CD4-positive, alpha-beta T cell treated with Interleukin-15 for 1 hour (primary cell): ENCODE data around the gene MINDY4.

Experiments
- DNase-seq: peaks from one replicate; pipeline ENCODE4 v3.0.0-alpha.2; 2020

MINDY4 gene

GRCh38 chr7:30859940-30860496, 88.8 kb downstream of the MINDY4 start:
- DNase-seq = no peak

DNA sequence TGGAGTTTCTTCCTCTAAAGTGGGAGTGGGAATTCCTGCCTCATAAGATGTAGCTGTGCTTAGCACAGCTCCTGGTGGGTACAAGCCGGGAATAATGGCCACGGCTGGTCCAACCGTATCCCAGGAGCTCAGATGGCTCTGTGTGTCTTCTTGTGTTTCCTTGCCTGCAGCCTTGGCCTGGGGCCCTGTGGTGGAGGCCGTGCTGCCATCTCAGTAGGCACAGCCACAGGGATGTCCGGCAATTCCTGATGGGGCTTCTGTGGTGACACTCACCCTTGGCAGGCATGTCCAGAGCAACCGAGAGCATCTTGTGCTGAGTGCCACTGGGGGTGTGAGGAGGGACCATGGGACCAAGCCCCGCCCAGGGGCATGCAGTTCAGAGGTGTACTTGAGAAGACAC, 90.4 kb downstream of the MINDY4 start:
- no peak for DNase-seq

GRCh38 chr7:30862995-30863705, 91.9 kb downstream of the MINDY4 start:
- no peak for DNase-seq

- no peak for DNase-seq
These were observed 92.5 kb downstream of the MINDY4 start for GRCh38 chr7:30863706-30864035.

GRCh38 chr7:30864101-30864500, 92.9 kb downstream of the MINDY4 start:
- DNase-seq = no peak

DNA sequence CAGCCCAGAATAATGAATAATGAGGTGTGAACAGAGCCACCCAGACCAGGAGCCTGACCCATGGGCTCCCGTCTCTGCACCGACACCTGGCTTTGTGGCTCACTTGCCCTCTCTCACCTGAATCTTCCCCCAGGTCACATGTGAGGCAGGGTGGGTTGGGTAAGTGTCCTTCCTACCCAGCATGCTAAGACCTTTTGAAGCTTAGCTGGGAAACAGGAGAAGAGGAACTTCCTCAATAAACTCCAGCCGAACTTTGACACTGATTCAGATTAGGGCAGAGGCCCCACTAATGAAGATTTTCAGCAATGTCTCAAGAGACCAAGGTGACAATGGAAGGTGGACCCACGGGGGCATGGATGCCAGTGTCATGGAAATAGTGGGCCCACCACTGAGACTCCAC, 93.9 kb downstream of the MINDY4 start:
- no peak for DNase-seq

DNA sequence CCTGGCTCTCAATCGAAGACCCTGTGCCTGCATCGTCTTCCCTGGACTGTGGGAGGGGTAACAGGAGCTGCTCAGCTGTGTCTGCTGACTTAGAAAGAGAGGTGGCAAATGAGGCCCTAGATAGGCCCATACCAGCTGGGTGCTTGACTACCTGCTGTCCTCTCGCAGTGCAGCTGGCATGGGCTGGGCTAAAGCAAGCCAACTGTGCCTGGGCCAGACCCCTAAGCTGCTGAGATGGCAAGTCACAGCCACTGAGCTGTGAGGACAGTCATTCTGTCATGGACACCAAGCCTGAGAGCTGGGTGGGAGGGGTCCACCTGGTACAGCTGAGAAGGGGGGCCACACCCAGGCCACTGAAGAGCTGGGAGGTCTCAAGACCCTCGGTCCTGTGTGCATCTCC, 94.6 kb downstream of the MINDY4 start:
- DNase-seq = no peak

GRCh38 chr7:30866939-30867338, 95.7 kb downstream of the MINDY4 start:
- DNase-seq = no peak

DNA sequence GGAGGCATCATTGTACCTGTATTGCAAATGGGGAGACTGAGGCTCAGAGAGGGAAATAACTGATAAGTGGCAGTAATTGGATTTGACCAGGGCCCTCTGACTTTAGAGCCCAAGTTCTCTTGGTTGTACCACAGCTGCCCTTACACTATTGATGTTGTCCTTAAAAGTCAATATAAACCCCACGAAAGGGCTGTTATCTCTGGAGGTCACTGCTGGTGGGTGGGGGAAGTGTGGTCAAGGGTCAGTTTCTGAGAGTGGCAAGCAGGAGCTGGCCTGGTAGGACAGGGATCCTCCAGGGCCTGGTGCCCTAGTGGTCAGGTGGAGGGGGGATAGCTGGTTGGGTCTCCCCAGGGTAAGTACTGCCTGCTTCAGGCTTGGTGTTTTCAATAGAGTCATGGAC, 96.3 kb downstream of the MINDY4 start:
- DNase-seq = no peak

GRCh38 chr7:30869794-30870611, 98.8 kb downstream of the MINDY4 start:
- no peak for DNase-seq

DNA sequence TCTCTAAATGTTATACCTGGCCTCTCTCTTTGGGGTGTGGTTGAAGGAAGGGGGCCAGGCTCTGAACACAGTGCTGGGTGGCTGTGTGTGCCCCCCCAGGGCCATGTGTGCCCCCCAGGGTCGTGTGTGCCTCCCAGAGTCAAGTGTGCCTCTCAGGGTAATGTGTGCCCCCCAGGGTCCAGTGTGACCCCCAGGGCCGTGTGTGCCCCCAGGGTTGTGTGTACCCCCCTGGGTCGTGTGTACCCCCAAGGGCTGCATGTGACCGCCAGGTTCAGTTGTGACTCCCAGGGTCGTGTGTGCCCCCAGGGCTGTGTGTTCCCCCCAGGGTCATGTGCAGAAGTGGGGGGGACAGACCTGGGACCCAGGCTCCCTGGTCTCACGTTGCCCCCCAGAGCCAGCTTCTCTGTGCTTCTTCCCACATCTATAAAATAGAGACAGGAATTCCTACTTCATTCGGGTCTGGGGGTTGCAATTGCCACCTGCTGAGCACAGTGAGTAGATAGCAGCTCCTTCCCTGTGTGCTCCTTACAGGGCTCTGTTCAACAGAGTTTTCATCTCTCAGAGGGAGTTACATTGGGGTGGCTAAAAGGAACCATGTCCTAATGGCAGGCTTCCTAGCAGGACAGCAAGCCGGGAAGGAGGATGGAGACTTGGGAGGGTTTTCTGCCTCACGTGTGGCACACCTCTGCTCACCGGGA, 99.8 kb downstream of the MINDY4 start:
- DNase-seq = no peak

DNA sequence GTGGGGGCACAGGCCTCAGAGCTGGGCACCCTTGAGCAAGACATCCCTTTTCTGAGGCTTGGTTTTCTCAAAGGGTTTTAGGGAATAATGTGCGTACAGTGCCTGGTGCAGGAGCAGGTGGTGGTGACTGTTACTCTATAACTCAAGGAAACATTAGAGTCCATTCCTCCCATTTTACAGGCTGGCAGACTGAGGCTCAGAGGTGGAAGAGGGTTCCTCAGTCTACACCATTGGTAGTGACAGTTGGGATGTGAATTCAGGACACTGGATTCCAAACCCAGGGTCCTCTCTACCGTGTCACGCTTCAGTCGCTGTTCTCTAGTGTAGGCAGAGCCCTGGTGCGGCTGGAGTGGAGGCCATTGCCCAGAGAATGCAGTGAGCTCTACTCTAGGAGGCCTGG, 100.4 kb downstream of the MINDY4 start:
- DNase-seq = no peak

DNA sequence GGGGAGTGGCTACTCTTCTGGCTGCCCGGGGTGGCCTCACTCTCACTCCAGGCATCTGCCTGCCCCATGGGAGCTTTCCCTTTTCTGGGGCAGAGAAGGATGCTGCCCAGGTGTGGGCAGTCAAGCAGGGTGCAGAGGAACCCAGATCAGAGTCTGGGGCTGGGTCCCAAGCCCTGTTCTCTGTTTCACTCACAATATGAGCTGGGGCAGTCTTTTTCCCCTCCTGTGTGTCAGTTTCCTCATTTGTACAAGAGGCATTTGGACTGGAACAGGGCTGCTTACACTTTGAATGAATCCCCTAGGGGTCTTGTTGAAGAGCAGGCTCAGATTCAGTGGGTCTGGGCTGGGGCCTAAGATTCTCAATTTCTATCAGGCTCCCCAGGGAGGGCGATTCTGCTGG, 102.0 kb downstream of the MINDY4 start:
- no peak for DNase-seq

- no peak for DNase-seq
These were observed 102.4 kb downstream of the MINDY4 start for GRCh38 chr7:30873656-30874055.

DNA sequence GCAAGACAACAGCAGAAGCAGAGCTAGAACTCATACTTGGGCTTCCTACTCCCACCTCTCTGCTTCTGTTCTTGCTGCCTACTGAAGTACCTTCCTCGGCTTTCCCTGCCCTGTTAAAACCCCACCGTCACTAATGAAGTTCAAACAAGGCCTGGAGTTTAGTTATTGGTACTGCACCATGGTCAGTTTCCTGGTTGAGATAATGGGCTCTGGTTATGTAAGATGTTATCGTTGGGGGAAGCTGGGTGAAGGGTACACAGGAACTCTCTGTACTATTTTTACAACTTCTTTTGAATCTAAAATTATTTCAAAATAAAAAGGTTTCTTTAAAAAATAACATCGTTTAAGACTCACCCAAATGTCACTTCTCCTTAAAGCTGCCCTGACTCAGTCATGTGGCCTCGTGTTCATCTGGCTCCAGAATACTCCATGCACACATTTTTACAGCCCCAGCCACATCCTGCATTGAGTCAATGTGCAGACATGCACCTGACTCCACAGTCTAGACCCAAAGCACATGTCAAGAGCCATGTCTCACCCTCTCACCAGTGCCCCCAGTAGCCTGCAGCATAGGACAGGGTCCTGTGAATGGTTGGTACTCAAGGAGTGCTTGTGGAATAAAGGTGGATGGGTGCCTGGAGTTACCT, 103.6 kb downstream of the MINDY4 start:
- DNase-seq = no peak

DNA sequence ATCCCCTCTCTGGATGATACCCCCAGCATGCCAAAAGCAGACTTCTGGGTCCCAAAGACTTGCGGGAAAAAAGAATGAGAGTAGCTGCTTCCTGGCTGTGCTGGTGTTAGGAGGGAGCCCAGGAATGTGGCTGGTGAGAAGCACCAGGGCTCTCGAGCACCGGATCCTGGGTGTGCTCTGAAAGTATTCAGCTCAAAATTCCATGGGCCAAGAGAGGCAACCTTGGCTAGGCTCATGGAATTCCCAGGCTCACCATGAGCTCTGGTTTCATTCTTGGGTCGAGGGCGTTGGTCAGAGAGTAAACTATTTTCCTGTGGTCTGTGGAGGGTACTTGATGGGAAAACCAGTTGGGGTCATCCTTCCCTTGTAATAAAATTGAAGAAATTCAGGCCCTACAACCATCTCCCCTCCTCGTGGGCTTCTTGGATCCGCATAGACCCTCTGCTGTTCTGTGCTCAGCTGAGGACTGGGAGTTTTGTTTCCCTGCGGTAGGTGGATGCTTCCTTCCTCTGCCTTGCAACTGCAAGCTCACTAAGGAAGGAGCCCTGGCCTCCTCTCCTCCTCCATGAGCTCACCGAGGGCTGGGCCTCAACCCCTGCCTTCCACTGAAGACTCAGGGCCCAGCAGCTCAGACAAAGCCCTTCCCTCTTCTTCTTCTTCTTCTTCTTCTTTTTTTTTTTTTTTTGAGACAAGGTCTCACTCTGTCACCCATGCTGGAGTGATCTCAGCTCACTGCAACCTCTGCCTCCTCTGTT, 106.0 kb downstream of the MINDY4 start:
- DNase-seq = no peak

GRCh38 chr7:30877993-30878392, 106.8 kb downstream of the MINDY4 start:
- no peak for DNase-seq

GRCh38 chr7:30879139-30880124, 108.2 kb downstream of the MINDY4 start:
- no peak for DNase-seq

GRCh38 chr7:30880125-30880720, 109.0 kb downstream of the MINDY4 start:
- DNase-seq = no peak

DNA sequence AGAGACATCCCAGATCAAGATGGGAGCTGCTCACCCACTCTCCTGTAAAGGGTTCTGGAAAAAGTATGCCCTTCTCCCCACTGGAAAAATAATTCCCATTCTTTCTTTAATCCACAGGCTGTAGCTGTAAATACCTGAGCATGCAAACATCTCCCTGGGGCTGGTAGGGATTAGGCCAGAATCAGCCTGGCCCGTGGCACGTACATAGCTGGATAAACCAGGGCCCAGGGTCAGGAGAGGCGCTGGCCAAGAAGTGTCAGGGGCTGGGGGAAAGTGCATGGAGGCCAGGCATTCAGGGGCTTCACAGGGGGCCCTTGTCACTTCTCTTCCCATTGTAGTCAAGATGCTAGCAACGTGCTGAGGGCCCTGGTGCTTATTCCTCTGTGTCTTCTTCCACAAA, 109.7 kb downstream of the MINDY4 start:
- no peak for DNase-seq

- DNase-seq = no peak
These were observed 110.2 kb downstream of the MINDY4 start for GRCh38 chr7:30881448-30881847.
